ENCODE data around the gene CYB5R4.

GRCh38 chr6:83952830-83953229 lies 93.3 kb downstream of the CYB5R4 start:
- TF ChIP-seq POLR2A (IDR thresholded peaks at IDR 0.05) (no peak), POLR2AphosphoS5 (IDR thresholded peaks at IDR 0.05) (no peak)
- TF ChIP-seq, protein P1, sequence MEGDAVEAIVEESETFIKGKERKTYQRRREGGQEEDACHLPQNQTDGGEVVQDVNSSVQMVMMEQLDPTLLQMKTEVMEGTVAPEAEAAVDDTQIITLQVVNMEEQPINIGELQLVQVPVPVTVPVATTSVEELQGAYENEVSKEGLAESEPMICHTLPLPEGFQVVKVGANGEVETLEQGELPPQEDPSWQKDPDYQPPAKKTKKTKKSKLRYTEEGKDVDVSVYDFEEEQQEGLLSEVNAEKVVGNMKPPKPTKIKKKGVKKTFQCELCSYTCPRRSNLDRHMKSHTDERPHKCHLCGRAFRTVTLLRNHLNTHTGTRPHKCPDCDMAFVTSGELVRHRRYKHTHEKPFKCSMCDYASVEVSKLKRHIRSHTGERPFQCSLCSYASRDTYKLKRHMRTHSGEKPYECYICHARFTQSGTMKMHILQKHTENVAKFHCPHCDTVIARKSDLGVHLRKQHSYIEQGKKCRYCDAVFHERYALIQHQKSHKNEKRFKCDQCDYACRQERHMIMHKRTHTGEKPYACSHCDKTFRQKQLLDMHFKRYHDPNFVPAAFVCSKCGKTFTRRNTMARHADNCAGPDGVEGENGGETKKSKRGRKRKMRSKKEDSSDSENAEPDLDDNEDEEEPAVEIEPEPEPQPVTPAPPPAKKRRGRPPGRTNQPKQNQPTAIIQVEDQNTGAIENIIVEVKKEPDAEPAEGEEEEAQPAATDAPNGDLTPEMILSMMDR (IDR thresholded peaks at IDR 0.05): no peak

Measured in prostate gland (tissue), 2 donors.